ENCODE measurements around the gene FBXO33. TPM values are rescaled to one million over a fixed set of nuclear protein-coding genes. Genes with fewer than 3 reads are reported as not detected.
"Not testable (repeated sequence)": the region's sequence is repeated elsewhere in the genome, so short reads cannot be mapped to it uniquely, and the experiment has no call there.

The FBXO33 gene
- total RNA-seq, 2 donors from 2014 or later: 47.8 to 59.1 TPM

DNA sequence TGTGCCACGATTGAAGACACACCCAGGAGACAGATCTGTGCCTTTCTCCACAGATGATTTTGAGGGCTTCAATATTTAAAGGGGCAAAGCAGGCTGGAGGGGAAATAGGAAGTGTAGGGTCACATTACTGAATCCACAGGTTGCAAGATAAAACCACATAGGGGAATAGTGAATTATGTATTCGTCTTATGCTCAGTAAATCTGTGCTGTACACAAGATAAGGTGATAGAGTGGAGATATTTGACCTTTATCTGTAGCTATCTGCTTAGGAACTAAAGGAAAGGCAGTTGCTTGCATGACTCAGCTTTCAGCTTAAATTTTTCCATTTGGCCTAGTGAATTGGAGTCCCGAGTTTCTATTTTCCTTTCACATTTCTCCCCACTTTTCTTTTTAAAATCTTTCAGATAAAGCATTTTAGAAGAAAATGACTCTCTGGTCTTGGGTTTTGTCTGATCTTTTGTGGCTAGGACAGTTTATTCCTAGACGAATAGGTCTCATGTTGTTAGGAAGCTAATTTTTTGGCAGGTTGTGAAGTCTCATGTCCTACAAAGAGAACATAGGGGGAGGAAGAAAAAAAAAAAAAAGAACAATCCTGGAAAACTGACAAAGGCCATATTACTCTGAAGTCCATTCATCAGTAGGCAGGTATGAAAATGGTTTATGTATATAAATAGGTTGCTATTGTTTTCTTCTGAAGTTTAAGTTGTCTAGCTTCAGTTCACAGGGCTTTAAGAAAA, 55.4 kb downstream of the FBXO33 start:
- no peak overlapping the region for H3K27ac Mint-ChIP-seq
- H3K36me3 Mint-ChIP-seq (ENCODE audit: low read depth): peaks cover 2% of the 10 kb centered on the region
- DNase-seq (no peak), ATAC-seq (no peak)
- peaks cover 11% of the 10 kb centered on the region for H3K4me1 Mint-ChIP-seq
- no peaks in the 10 kb centered on the region for H3K27me3 Mint-ChIP-seq
- no peaks in the 10 kb centered on the region for H3K9me3 ChIP-seq (ENCODE audit: control insufficient read depth, low read length, poor library complexity, severe bottlenecking)
- H3K4me3 Mint-ChIP-seq: no peak overlapping the region

DNA sequence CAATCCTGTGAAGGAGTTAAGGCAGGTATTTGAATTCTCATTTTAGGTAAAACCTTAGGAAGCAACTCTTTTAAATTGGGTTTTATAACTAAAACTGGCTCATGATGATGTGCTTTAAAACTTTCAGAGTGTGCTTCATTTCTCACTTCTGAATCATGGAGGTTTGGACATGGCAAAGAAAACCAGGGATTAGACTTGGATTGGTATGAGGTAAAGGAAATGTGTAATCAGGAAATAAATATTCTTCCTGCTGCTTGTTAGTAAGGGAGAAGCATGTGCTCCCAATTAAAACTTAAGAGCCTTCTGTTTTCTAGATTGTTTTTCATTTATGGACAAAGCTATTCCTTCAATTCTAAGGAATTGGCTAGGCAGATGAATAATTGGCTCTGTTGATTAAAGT, 57.4 kb downstream of the FBXO33 start:
- peaks cover 4% of the 10 kb centered on the region for H3K36me3 Mint-ChIP-seq (ENCODE audit: low read depth)

DNA sequence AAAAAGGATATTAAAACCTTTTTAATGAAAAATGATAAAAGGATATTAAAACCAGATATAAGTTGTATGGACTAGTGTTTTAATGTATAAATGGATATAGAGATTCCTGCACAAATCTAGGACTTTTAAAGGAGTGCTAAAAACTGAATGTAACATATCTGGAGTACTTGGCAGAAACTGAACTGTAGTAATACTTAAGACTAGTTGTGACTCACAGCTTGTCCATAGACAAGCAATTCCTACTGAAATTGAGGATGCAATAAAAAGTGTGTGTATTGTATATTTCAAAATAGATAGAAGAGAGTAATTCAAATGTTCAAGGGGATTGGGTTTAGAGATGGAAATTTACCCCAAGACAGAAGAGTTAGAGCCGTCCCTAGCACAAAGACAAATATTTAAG, 59.6 kb downstream of the FBXO33 start:
- H3K9me3 ChIP-seq (ENCODE audit: control insufficient read depth, low read length, poor library complexity, severe bottlenecking): no peaks in the 10 kb centered on the region
- Mint-ChIP-seq H3K27me3 (no peaks in the 10 kb centered on the region), H3K27ac (no peak overlapping the region), H3K4me1 (peaks cover 7% of the 10 kb centered on the region), H3K36me3 (ENCODE audit: low read depth) (peaks cover 4% of the 10 kb centered on the region), H3K4me3 (no peak overlapping the region)
- ATAC-seq (no peak), DNase-seq (no peak)

More for the DNA sequence above, 57.4 kb downstream of the FBXO33 start:
- H3K27ac Mint-ChIP-seq: peak overlapping the region; percentile 24
- DNase-seq (no peak), ATAC-seq (no peak)
- no peak overlapping the region for H3K4me3 Mint-ChIP-seq
- no peaks in the 10 kb centered on the region for H3K9me3 ChIP-seq (ENCODE audit: control insufficient read depth, low read length, poor library complexity, severe bottlenecking)
- H3K27me3 Mint-ChIP-seq: no peaks in the 10 kb centered on the region
- H3K4me1 Mint-ChIP-seq: peaks cover 5% of the 10 kb centered on the region

DNA sequence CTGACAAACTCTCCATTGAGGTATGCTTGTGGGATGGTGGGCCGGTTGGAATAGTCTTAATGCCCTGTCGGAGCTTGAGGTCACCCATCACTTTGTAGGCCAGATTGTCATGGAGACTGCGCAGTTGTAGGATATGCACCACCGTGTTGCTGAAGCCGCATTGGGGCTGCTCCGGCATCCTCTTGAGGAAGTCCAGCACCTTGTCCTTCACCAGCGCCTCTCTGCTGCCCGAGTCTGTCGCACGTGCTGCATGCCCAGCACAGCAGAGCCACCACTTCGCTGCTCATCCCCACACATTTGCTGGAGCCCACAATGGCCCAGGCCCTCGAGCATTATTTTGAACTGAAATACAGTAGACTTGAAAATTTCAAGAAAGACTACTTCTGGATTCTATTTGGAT, 61.8 kb downstream of the FBXO33 start:
- H3K36me3 Mint-ChIP-seq (ENCODE audit: low read depth): peaks cover 6% of the 10 kb centered on the region
- no peak overlapping the region for H3K27ac Mint-ChIP-seq
- ATAC-seq (no peak), DNase-seq (no peak)
- peaks cover 4% of the 10 kb centered on the region for H3K4me1 Mint-ChIP-seq
- H3K27me3 Mint-ChIP-seq: no peaks in the 10 kb centered on the region
- H3K4me3 Mint-ChIP-seq: no peak overlapping the region
- H3K9me3 ChIP-seq (ENCODE audit: control insufficient read depth, low read length, poor library complexity, severe bottlenecking): no peaks in the 10 kb centered on the region

DNA sequence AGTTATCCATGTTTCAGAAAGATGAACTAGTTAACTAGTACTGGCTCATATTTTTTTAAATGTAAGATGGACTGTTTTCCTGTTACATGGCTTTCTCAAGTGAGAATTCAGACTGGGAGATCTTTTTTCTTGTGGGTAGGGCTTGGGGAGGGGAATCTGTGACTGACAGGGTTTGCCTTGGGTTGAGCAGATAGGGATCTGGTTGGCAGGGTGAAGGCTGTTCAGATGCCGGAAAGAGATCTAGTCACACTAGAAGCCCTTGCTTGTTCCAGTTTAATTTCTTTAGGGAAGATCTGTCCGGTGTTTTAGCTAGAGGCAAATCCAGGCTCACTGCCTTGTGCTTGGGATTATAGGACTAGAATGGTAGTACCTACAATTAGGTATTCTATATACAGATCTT, 63.2 kb downstream of the FBXO33 start:
- no peak overlapping the region for H3K27ac Mint-ChIP-seq
- no peak overlapping the region for H3K4me3 Mint-ChIP-seq
- peaks cover 4% of the 10 kb centered on the region for H3K4me1 Mint-ChIP-seq
- H3K36me3 Mint-ChIP-seq (ENCODE audit: low read depth): peaks cover 9% of the 10 kb centered on the region
- DNase-seq: no peak
- no peaks in the 10 kb centered on the region for H3K27me3 Mint-ChIP-seq
- ATAC-seq: no peak
- H3K9me3 ChIP-seq (ENCODE audit: control insufficient read depth, low read length, poor library complexity, severe bottlenecking): no peaks in the 10 kb centered on the region

DNA sequence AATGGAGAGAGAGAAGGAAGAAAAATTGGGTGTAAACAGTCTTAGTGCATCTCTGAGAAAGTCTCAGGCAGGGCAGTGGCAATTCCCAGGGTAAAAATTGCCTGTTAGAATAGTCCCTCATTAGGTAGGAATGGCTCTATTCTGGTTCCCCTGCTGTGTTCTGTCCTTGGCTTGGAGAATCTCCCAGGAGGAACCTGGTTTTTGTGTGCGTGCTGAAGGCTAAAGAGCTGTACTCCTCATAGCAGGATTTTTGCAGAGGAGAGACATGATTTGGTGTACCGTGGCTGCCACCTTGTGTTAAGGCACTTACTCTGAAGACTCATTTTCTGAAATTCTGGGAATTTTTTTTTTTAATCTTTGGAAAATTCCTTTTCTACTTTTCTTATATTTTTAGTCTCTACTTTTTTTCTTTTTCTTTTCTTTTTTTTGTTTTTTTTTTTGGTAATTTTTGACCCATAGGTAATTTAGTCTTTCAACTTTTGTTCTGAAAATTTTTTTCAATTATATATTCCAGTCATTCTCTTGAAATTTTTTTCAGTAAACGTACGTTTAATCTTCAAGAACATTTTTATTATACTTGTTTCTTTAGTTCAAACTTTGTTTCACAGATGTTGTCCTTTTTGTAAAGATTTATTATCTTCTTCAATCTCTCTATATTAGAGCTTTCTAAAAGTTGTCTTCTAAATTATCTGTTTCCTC, 63.8 kb downstream of the FBXO33 start:
- H3K4me1 Mint-ChIP-seq: peaks cover 2% of the 10 kb centered on the region
- DNase-seq (no peak), ATAC-seq (no peak)
- no peaks in the 10 kb centered on the region for H3K27me3 Mint-ChIP-seq
- no peak overlapping the region for H3K4me3 Mint-ChIP-seq
- H3K36me3 Mint-ChIP-seq (ENCODE audit: low read depth): peaks cover 9% of the 10 kb centered on the region
- H3K27ac Mint-ChIP-seq: no peak overlapping the region
- no peaks in the 10 kb centered on the region for H3K9me3 ChIP-seq (ENCODE audit: control insufficient read depth, low read length, poor library complexity, severe bottlenecking)

DNA sequence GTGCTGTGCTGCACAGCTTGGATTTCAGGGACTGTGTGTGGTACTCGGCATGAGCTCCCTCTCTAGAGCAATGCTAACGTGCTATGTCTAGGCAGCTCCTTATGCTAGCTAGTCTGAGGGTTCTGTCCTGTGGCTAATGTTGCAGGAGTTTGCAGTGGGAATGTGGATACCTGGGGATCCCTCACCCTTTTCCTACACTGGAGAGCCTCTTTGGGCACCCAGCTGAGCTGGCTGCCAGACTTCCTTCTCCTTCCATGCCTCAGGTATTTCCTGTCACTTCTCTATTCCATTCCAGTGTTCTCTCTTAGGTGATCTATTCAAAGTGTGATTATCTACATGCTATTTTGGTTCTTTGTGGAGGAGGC, 64.9 kb downstream of the FBXO33 start:
- peaks cover 12% of the 10 kb centered on the region for H3K36me3 Mint-ChIP-seq (ENCODE audit: low read depth)
- no peak for ATAC-seq
- peaks cover 2% of the 10 kb centered on the region for H3K4me1 Mint-ChIP-seq
- H3K27me3 Mint-ChIP-seq: no peaks in the 10 kb centered on the region
- no peaks in the 10 kb centered on the region for H3K9me3 ChIP-seq (ENCODE audit: control insufficient read depth, low read length, poor library complexity, severe bottlenecking)
- H3K27ac Mint-ChIP-seq: no peak overlapping the region
- H3K4me3 Mint-ChIP-seq: no peak overlapping the region
- DNase-seq: no peak

DNA sequence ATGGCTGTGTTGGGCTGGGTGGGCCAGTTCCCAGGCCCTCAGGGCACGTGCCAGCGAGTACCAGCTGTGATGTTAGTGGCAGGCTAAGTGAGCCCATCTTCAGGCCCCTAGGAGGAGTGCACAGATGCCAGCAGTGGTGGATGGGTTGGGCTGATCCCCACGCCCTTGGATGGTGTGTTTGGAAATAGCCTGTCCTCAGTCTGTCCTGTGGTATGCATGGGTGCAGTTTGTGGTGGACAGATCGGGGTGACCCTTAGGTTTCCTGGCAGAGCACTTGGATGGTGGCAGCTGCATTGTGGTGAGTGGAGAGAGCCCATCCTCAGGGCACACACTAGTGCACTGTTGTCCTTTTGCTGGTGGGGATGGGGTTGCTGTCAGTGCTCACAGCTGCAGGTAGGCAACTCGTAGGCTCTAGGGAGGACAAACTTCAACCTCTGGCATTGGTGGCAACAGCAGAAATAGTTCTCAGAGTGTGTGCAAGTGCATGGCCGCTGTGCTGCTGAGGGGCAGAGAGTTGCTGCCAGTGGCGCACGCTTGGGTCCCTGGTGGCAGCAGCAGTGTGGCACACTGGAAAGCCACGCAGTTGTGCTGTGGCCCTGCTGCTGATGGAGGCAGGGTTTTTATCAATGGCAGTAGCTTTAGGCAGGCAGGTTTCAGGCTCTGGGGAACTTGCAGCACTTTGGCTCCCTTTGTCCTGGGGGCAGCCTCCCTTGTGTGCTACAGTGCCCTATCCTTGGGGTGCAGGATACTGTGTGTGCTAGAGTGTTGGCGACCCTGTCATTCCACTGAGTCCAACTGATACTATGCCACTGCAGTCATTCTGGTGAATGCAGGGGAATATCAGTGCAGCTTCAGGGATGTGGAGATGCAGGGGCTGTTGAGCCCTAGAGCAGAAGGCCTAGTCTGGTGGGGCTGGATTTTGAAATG, 65.5 kb downstream of the FBXO33 start:
- H3K36me3 Mint-ChIP-seq (ENCODE audit: low read depth): peaks cover 11% of the 10 kb centered on the region
- H3K4me1 Mint-ChIP-seq: peaks cover 2% of the 10 kb centered on the region
- no peak overlapping the region for H3K27ac Mint-ChIP-seq
- no peaks in the 10 kb centered on the region for H3K27me3 Mint-ChIP-seq
- H3K4me3 Mint-ChIP-seq: no peak overlapping the region
- H3K9me3 ChIP-seq (ENCODE audit: control insufficient read depth, low read length, poor library complexity, severe bottlenecking): no peaks in the 10 kb centered on the region
- ATAC-seq (no peak), DNase-seq (no peak)

DNA sequence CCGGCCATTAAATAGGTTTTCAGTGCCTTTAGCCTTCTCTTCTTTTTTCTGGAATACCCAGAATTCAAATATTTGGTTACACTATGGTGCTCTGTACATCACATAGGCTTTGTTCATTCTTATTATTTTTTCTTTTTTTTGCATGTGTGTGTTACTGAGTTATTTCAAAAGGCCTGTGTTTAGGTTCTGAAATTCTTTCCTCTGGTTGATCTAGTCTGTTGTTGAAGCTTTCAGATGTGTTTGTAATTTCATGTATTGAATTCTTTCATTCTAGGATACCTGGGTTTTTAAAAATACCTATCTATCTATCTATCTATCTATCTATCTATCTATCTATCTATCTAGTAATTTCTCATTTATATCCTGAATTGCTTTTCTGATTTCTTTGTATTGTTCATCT, 66.9 kb downstream of the FBXO33 start:
- Mint-ChIP-seq H3K27ac (no peak overlapping the region), H3K4me1 (peaks cover 2% of the 10 kb centered on the region), H3K4me3 (no peak overlapping the region), H3K36me3 (ENCODE audit: low read depth) (peaks cover 9% of the 10 kb centered on the region), H3K27me3 (no peaks in the 10 kb centered on the region)
- H3K9me3 ChIP-seq (ENCODE audit: control insufficient read depth, low read length, poor library complexity, severe bottlenecking): no peaks in the 10 kb centered on the region
- DNase-seq: no peak
- no peak for ATAC-seq

DNA sequence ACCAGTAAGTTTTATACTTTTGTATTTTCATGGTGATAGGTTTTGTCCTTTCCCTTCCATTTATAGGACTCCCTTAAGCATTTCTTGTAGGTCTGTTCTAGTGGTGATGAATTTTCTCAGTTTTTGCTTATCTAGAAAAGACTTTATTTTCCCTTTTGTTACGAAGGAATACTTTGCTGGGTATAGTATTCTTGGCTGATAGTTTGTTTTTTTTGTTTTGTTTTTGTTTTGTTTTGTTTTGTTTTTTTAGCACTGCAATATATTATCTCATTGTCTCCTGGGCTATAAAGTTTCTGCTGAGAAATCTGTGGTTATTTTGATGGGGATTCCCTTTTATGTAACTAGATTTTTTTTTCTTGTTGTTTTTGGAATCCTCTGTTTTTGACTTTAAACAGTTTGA, 67.7 kb downstream of the FBXO33 start:
- H3K4me1 Mint-ChIP-seq: peaks cover 6% of the 10 kb centered on the region
- H3K27me3 Mint-ChIP-seq: no peaks in the 10 kb centered on the region
- no peak overlapping the region for H3K4me3 Mint-ChIP-seq
- H3K9me3 ChIP-seq (ENCODE audit: control insufficient read depth, low read length, poor library complexity, severe bottlenecking): no peaks in the 10 kb centered on the region
- ATAC-seq (no peak), DNase-seq (no peak)
- H3K36me3 Mint-ChIP-seq (ENCODE audit: low read depth): peaks cover 9% of the 10 kb centered on the region
- no peak overlapping the region for H3K27ac Mint-ChIP-seq

DNA sequence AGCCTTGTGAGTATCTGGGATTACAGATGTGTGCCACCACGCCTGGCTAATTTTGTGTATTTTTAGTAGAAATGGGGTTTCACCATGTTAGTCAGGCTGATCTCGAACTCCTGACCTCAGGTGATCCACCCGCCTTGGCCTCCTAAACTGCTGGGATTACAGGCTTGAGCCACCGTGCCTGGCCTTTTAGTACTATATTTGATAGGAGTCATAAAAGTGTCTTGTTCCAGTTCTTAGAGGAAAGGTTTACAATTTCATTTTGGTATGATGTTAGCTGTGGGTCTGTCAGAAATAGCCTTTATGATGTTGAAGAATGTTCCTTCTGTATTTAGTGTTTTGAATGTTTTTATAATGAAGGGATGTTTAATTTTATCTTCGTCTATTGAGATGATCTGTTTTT, 70.7 kb downstream of the FBXO33 start:
- H3K36me3 Mint-ChIP-seq (ENCODE audit: low read depth): peaks cover 13% of the 10 kb centered on the region
- H3K27ac Mint-ChIP-seq; H3K4me3 Mint-ChIP-seq; ATAC-seq; H3K4me1 Mint-ChIP-seq; DNase-seq; H3K27me3 Mint-ChIP-seq; H3K9me3 ChIP-seq (ENCODE audit: control insufficient read depth, low read length, poor library complexity, severe bottlenecking): not testable (repeated sequence)

DNA sequence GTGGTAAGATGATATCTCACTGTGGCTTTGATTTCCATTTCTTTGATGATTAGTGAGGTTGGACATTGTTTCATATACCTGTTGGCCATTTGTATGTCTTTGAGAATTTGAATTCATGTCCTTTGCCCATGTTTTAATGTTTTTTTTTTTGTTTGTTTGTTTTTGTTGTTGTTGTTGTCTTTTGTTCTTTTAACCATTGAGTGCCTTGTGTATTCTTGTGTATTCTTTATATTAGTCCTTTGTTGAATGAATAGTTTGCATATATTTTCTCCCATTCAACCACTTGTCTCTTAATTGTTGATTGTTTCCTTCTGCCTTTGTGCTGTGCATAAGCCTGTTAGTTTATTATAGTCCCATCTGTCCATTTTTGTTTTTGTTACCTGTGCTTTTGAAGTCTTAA, 71.9 kb downstream of the FBXO33 start:
- no peak for ATAC-seq
- H3K27ac Mint-ChIP-seq: no peak overlapping the region

DNA sequence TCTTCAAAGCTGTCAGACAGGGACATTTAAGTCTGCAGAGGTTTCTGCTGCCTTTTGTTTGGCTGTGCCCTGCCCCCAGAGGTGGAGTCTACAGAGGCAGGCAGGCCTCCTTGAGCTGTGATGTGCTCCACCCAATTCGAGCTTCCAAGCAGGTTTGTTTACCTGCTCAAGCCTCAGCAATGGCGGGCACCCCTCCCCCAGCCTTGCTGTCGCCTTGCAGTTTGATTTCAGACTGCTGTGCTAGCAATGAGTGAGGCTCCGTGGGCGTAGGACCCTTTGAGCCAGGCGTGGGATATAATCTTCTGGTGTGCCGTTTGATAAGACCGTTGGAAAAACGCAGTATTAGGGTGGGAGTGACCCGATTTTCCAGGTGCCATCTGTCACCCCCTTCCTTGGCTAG, 73.2 kb downstream of the FBXO33 start:
- not testable (repeated sequence) for H3K9me3 ChIP-seq (ENCODE audit: control insufficient read depth, low read length, poor library complexity, severe bottlenecking); H3K4me3 Mint-ChIP-seq; DNase-seq; H3K27me3 Mint-ChIP-seq; H3K27ac Mint-ChIP-seq; ATAC-seq
- Mint-ChIP-seq H3K36me3 (ENCODE audit: low read depth) (peaks cover 11% of the 10 kb centered on the region), H3K4me1 (peaks cover 11% of the 10 kb centered on the region)

More for the DNA sequence above, 71.9 kb downstream of the FBXO33 start:
- Mint-ChIP-seq H3K36me3 (ENCODE audit: low read depth) (peaks cover 13% of the 10 kb centered on the region), H3K4me3 (no peak overlapping the region), H3K4me1 (peaks cover 11% of the 10 kb centered on the region), H3K27me3 (no peaks in the 10 kb centered on the region)
- no peak for DNase-seq
- H3K9me3 ChIP-seq (ENCODE audit: control insufficient read depth, low read length, poor library complexity, severe bottlenecking): no peaks in the 10 kb centered on the region
